HEK293 (cell line): Measurements from ENCODE around the gene CLDN6.

ENCODE experiments used
- BCL11B ChIP-seq: fragments of 450-650 bp; formaldehyde crosslinking; IDR thresholded peaks from 2 replicates; pipeline ENCODE4 v1.5.1; 2016; ENCODE audit warnings: low read depth, missing biosample characterization, missing genetic modification characterization
- GLIS1 ChIP-seq: fragments of 450-650 bp; formaldehyde crosslinking; IDR thresholded peaks from 2 replicates; pipeline ENCODE4 v1.5.1; 2016; ENCODE audit warnings: missing biosample characterization, missing genetic modification characterization
- HOXD13 ChIP-seq: sonication (generic); formaldehyde crosslinking; IDR thresholded peaks from 2 replicates; pipeline ENCODE4 v1.8.0; 2022; ENCODE audit warnings: missing genetic modification reagents, borderline replicate concordance
- MYNN ChIP-seq: fragments of 450-650 bp; formaldehyde crosslinking; IDR thresholded peaks from 2 replicates; pipeline ENCODE4 v1.5.1; 2016; ENCODE audit warnings: missing biosample characterization, missing genetic modification characterization, borderline replicate concordance
- MZF1 ChIP-seq: fragments of 450-650 bp; formaldehyde crosslinking; IDR thresholded peaks from 2 replicates; pipeline ENCODE4 v1.5.1; 2017; ENCODE audit warnings: missing biosample characterization, missing genetic modification characterization, borderline replicate concordance
- PRDM4 ChIP-seq: fragments of 450-650 bp; formaldehyde crosslinking; IDR thresholded peaks from 2 replicates; pipeline ENCODE4 v1.5.1; 2017; ENCODE audit warnings: missing biosample characterization, missing genetic modification characterization
- REST ChIP-seq: fragments of 450-650 bp; formaldehyde crosslinking; IDR thresholded peaks from 2 replicates; pipeline ENCODE4 v1.5.1; 2016; ENCODE audit warnings: missing biosample characterization, missing genetic modification characterization
- WT1 ChIP-seq: fragments of 450-650 bp; formaldehyde crosslinking; IDR thresholded peaks from 2 replicates; pipeline ENCODE4 v1.5.1; 2016; ENCODE audit warnings: missing biosample characterization, missing genetic modification characterization
- ZBTB6 ChIP-seq: fragments of 450-650 bp; formaldehyde crosslinking; IDR thresholded peaks from 2 replicates; pipeline ENCODE4 v1.5.1; 2017; ENCODE audit warnings: missing biosample characterization, missing genetic modification characterization
- ZBTB8A ChIP-seq: fragments of 450-650 bp; formaldehyde crosslinking; IDR thresholded peaks from 2 replicates; pipeline ENCODE4 v1.5.1; 2016; ENCODE audit warnings: missing biosample characterization, missing genetic modification characterization
- ZFHX2 ChIP-seq: fragments of 450-650 bp; formaldehyde crosslinking; conservative IDR thresholded peaks from 2 replicates; pipeline ENCODE4 v1.5.1; 2016; ENCODE audit warnings: missing biosample characterization, missing genetic modification characterization
- ZNF138 ChIP-seq: fragments of 450-650 bp; formaldehyde crosslinking; IDR thresholded peaks from 2 replicates; pipeline ENCODE4 v1.5.1; 2016; ENCODE audit warnings: missing biosample characterization, missing genetic modification characterization, borderline replicate concordance
- ZNF140 ChIP-seq: fragments of 450-650 bp; formaldehyde crosslinking; IDR thresholded peaks from 2 replicates; pipeline ENCODE4 v1.5.1; 2016; ENCODE audit warnings: missing biosample characterization, missing genetic modification characterization
- ZNF16 ChIP-seq: fragments of 450-650 bp; formaldehyde crosslinking; IDR thresholded peaks from 2 replicates; pipeline ENCODE4 v1.5.1; 2016; ENCODE audit warnings: low read depth, missing biosample characterization, missing genetic modification characterization
- ZNF350 ChIP-seq: fragments of 450-650 bp; formaldehyde crosslinking; IDR thresholded peaks from 2 replicates; pipeline ENCODE4 v1.5.0; 2017; ENCODE audit warnings: missing biosample characterization, mild to moderate bottlenecking, missing genetic modification characterization
- ZNF423 ChIP-seq: fragments of 450-650 bp; formaldehyde crosslinking; IDR thresholded peaks from 2 replicates; pipeline ENCODE4 v1.5.1; 2016; ENCODE audit warnings: missing biosample characterization, missing genetic modification characterization
- ZNF529 ChIP-seq: fragments of 450-650 bp; formaldehyde crosslinking; IDR thresholded peaks from 2 replicates; pipeline ENCODE4 v1.5.1; 2017; ENCODE audit warnings: missing genetic modification characterization, missing biosample characterization; ENCODE audit not compliant: insufficient replicate concordance
- ZNF548 ChIP-seq: fragments of 450-650 bp; formaldehyde crosslinking; IDR thresholded peaks from 2 replicates; pipeline ENCODE4 v1.5.1; 2016; ENCODE audit warnings: missing biosample characterization, missing genetic modification characterization
- ZNF555 ChIP-seq: fragments of 450-650 bp; formaldehyde crosslinking; conservative IDR thresholded peaks from 2 replicates; pipeline ENCODE4 v1.5.1; 2017; ENCODE audit warnings: missing biosample characterization, mild to moderate bottlenecking, missing genetic modification characterization, inconsistent platforms
- ZNF580 ChIP-seq: fragments of 450-650 bp; formaldehyde crosslinking; IDR thresholded peaks from 2 replicates; pipeline ENCODE4 v1.5.1; 2016; ENCODE audit warnings: missing biosample characterization, missing genetic modification characterization
- ZNF626 ChIP-seq: fragments of 450-650 bp; sonication (Bioruptor Pico); formaldehyde crosslinking; IDR thresholded peaks from 2 replicates; pipeline ENCODE4 v1.5.1; 2018; ENCODE audit warnings: missing biosample characterization, missing genetic modification characterization, inconsistent platforms
- ZNF629 ChIP-seq: fragments of 450-650 bp; formaldehyde crosslinking; IDR thresholded peaks from 2 replicates; pipeline ENCODE4 v1.5.1; 2017; ENCODE audit warnings: missing biosample characterization, missing genetic modification characterization
- ZNF670 ChIP-seq: fragments of 450-650 bp; formaldehyde crosslinking; IDR thresholded peaks from 2 replicates; pipeline ENCODE4 v1.5.1; 2016; ENCODE audit warnings: missing biosample characterization, missing genetic modification characterization, low read depth
- ZNF707 ChIP-seq: fragments of 450-650 bp; formaldehyde crosslinking; IDR thresholded peaks from 2 replicates; pipeline ENCODE4 v1.5.1; 2016; ENCODE audit warnings: missing biosample characterization, missing genetic modification characterization
- ZNF777 ChIP-seq: fragments of 450-650 bp; formaldehyde crosslinking; IDR thresholded peaks from 2 replicates; pipeline ENCODE4 v1.5.1; 2017; ENCODE audit warnings: missing biosample characterization, missing genetic modification characterization, borderline replicate concordance
- ZNF792 ChIP-seq: fragments of 450-650 bp; formaldehyde crosslinking; IDR thresholded peaks from 2 replicates; pipeline ENCODE4 v1.5.1; 2016; ENCODE audit warnings: missing biosample characterization, missing genetic modification characterization
- TF ChIP-seq, protein P1 (sequence below): fragments of 450-650 bp; formaldehyde crosslinking; IDR thresholded peaks from 2 replicates; pipeline ENCODE4 v1.5.1; 2016; ENCODE audit warnings: missing biosample characterization, missing genetic modification characterization, borderline replicate concordance
- TF ChIP-seq, protein P2 (sequence below): fragments of 450-650 bp; formaldehyde crosslinking; IDR thresholded peaks from 2 replicates; pipeline ENCODE4 v1.5.1; 2016; ENCODE audit warnings: missing biosample characterization, missing genetic modification characterization
- TF ChIP-seq, protein P3 (sequence below): IDR thresholded peaks from 2 replicates; pipeline ENCODE4 v1.6.1; 2011; ENCODE audit warnings: mild to moderate bottlenecking, low read depth, low read length, borderline replicate concordance

Gene CLDN6

GRCh38 chr16:3027983-3028715 is 10.2 kb upstream of the CLDN6 start (continued):
- TF ChIP-seq REST (tag by site-specific recombination) = no peak; the same call in 1 of the 2 replicates
- TF ChIP-seq ZNF138 (tag by site-specific recombination) = no peak
- TF ChIP-seq, protein P1, sequence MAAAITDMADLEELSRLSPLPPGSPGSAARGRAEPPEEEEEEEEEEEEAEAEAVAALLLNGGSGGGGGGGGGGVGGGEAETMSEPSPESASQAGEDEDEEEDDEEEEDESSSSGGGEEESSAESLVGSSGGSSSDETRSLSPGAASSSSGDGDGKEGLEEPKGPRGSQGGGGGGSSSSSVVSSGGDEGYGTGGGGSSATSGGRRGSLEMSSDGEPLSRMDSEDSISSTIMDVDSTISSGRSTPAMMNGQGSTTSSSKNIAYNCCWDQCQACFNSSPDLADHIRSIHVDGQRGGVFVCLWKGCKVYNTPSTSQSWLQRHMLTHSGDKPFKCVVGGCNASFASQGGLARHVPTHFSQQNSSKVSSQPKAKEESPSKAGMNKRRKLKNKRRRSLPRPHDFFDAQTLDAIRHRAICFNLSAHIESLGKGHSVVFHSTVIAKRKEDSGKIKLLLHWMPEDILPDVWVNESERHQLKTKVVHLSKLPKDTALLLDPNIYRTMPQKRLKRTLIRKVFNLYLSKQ (tag by site-specific recombination) = no peak
- no peak for TF ChIP-seq ZNF629 (tag by site-specific recombination)
- no peak for TF ChIP-seq HOXD13 (CRISPR knock-in tag)
- TF ChIP-seq, protein P2, sequence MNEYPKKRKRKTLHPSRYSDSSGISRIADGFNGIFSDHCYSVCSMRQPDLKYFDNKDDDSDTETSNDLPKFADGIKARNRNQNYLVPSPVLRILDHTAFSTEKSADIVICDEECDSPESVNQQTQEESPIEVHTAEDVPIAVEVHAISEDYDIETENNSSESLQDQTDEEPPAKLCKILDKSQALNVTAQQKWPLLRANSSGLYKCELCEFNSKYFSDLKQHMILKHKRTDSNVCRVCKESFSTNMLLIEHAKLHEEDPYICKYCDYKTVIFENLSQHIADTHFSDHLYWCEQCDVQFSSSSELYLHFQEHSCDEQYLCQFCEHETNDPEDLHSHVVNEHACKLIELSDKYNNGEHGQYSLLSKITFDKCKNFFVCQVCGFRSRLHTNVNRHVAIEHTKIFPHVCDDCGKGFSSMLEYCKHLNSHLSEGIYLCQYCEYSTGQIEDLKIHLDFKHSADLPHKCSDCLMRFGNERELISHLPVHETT (tag by site-specific recombination) = no peak
- TF ChIP-seq ZNF670 (tag by site-specific recombination) = no peak
- TF ChIP-seq ZNF777 (tag by site-specific recombination) = no peak
- no peak for TF ChIP-seq ZNF548 (tag by site-specific recombination)
- TF ChIP-seq ZBTB6 = peak; percentile 98
- no peak for TF ChIP-seq ZNF140 (tag by site-specific recombination)
- TF ChIP-seq WT1 (tag by site-specific recombination) = no peak
- TF ChIP-seq ZNF792 = no peak
- TF ChIP-seq ZFHX2 (tag by site-specific recombination) = no peak
- TF ChIP-seq ZNF580 (tag by site-specific recombination) = no peak
- peak; percentile 48 for TF ChIP-seq ZBTB8A (tag by site-specific recombination)
- no peak for TF ChIP-seq MZF1 (tag by site-specific recombination)
- no peak for TF ChIP-seq ZNF529 (tag by site-specific recombination)
- no peak for TF ChIP-seq MYNN (tag by site-specific recombination)
- TF ChIP-seq ZNF555 (tag by site-specific recombination) = no peak
- TF ChIP-seq PRDM4 (tag by site-specific recombination) = no peak
- TF ChIP-seq ZNF16 (tag by site-specific recombination) = no peak
- TF ChIP-seq, protein P3, sequence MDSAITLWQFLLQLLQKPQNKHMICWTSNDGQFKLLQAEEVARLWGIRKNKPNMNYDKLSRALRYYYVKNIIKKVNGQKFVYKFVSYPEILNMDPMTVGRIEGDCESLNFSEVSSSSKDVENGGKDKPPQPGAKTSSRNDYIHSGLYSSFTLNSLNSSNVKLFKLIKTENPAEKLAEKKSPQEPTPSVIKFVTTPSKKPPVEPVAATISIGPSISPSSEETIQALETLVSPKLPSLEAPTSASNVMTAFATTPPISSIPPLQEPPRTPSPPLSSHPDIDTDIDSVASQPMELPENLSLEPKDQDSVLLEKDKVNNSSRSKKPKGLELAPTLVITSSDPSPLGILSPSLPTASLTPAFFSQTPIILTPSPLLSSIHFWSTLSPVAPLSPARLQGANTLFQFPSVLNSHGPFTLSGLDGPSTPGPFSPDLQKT = no peak
- no peak for TF ChIP-seq ZNF707
- TF ChIP-seq BCL11B (tag by site-specific recombination) = no peak
- TF ChIP-seq ZNF423 (tag by site-specific recombination) = no peak
- TF ChIP-seq ZNF350 (tag by site-specific recombination) = no peak
- peak; percentile 43 for TF ChIP-seq GLIS1 (tag by site-specific recombination)
- no peak for TF ChIP-seq ZNF626 (tag by site-specific recombination)
